ENCODE data around the gene DPM2.

GRCh38 chr9:127909839-127910273 is 27.8 kb downstream of the DPM2 start:
- TF ChIP-seq POLR2A (IDR thresholded peaks at IDR 0.05; ENCODE audit: low read depth, low read length) (no peak), POLR2AphosphoS5 (IDR thresholded peaks at IDR 0.05; ENCODE audit: low read depth, low read length) (no peak)
